K562 (cell line): Measurements from ENCODE around the gene DIP2C. TPM values are rescaled to one million over a fixed set of nuclear protein-coding genes. Genes with fewer than 3 reads are reported as not detected.

Experiments
- ATAC-seq: fragments of 200-7000 bp; cut with Tn5 transposase; 3 replicates; pipeline ENCODE4 v1.9.1; 2020; ENCODE audit warnings: moderate library complexity
- BruUV-seq: library from RNA; stranded (reverse); fragments of 400-500 nt; replicated peaks from 2 replicates; lab custom pipeline; 2021; lab: Mats Ljungman, UMichigan
- CTCF ChIA-PET: fragments of 300-600 bp; formaldehyde crosslinking; extraction: SDS; loops from one replicate; lab custom pipeline; 2021; ENCODE audit warnings: low intra/inter-chr PET ratio; lab: Yijun Ruan, JAX
- POLR2A ChIA-PET: fragments of 300-600, 350-650 bp; sonication (Branson Sonifier 250); formaldehyde crosslinking; extraction: SDS; loops from one replicate; lab custom pipeline; 2021; ENCODE audit warnings: antibody characterized with exemption, inconsistent platforms; lab: Yijun Ruan, JAX
- DNase-seq, 4 experiments: peaks; one replicate each; pipeline versions ENCODE4 v3.0.0 to v3.0.0-alpha.2; 2011 to 2018; ENCODE audit warnings: low spot score in 3 of 4, mixed read lengths in 3 of 4; ENCODE audit errors: extremely low read depth in 1 of 4
- FAIRE-seq: peaks from 2 replicates; lab custom pipeline; 2011; peaks lifted over from hg19 to GRCh38; lab: Jason Lieb, UNC
- H2AFZ ChIP-seq: 2 replicates; pipeline ENCODE4 v1.6.0; 2011; ENCODE audit warnings: low read depth, low read length, control low read depth, inconsistent platforms
- H3K27ac ChIP-seq: fragments of 200-600 bp; 3 replicates; pipeline ENCODE4 v1.8.0; 2011; ENCODE audit warnings: low read depth, mild to moderate bottlenecking, control low read depth, inconsistent platforms, low read length, moderate library complexity, mixed read lengths; ENCODE audit errors: extremely low read depth
- H3K27me3 ChIP-seq, 2 experiments: fragments of 300-600 bp in 1 of 2; 2 replicates in 1 of 2; 3 replicates in 1 of 2; pipeline versions ENCODE4 v1.6.0 to v1.8.0; 2011; ENCODE audit warnings: inconsistent platforms in 2 of 2, low read length in 2 of 2, mild to moderate bottlenecking in 1 of 2, mixed read lengths in 1 of 2, moderate library complexity in 1 of 2; ENCODE audit not compliant: control insufficient read depth in 2 of 2, insufficient read depth in 2 of 2
- H3K36me3 ChIP-seq: fragments of 300-600 bp; 3 replicates; pipeline ENCODE4 v1.8.0; 2011; ENCODE audit warnings: mild to moderate bottlenecking, low read length, inconsistent platforms; ENCODE audit not compliant: control insufficient read depth, insufficient read depth
- H3K4me1 ChIP-seq, 2 experiments: fragments of 200-600 bp in 1 of 2; replicated peaks in 1 of 2; 2 replicates in 1 of 2; 3 replicates in 1 of 2; pipeline versions ENCODE4 v1.5.1 to v1.8.0; 2011; ENCODE audit warnings: inconsistent platforms in 2 of 2, low read length in 2 of 2, mild to moderate bottlenecking in 1 of 2, mixed read lengths in 1 of 2, moderate library complexity in 1 of 2; ENCODE audit not compliant: control insufficient read depth in 2 of 2, insufficient read depth in 2 of 2
- H3K4me2 ChIP-seq: 2 replicates; pipeline ENCODE4 v1.6.1; 2011; ENCODE audit warnings: low read length, control low read depth, inconsistent platforms, mixed read lengths; ENCODE audit not compliant: insufficient read depth
- H3K4me3 ChIP-seq: fragments of 200-600 bp; sonication (generic), shearing (Covaris generic); 2 replicates; pipeline ENCODE4 v1.5.1; 2016; ENCODE audit warnings: control low read depth, inconsistent platforms
- H3K79me2 ChIP-seq: fragments of 200-600 bp; 3 replicates; pipeline ENCODE4 v1.8.0; 2011; ENCODE audit warnings: low read length, inconsistent platforms; ENCODE audit not compliant: control insufficient read depth, insufficient read depth
- H3K9ac ChIP-seq, 2 experiments: 2 replicates each; pipeline versions ENCODE4 v1.6.0 to v1.6.1; 2011; ENCODE audit warnings: low read depth in 2 of 2, low read length in 2 of 2, control low read depth in 1 of 2, inconsistent platforms in 1 of 2, mild to moderate bottlenecking in 1 of 2, mixed read lengths in 1 of 2; ENCODE audit not compliant: insufficient read depth in 1 of 2
- H3K9me1 ChIP-seq: one replicate; pipeline ENCODE4 v1.6.0; 2011; ENCODE audit warnings: inconsistent platforms, mild to moderate bottlenecking, low read length, moderate library complexity; ENCODE audit not compliant: control insufficient read depth, insufficient read depth
- H3K9me3 ChIP-seq: replicated peaks from 2 replicates; pipeline ENCODE4 v1.5.1; 2011; ENCODE audit warnings: low read depth, low read length, inconsistent platforms; ENCODE audit not compliant: control insufficient read depth, insufficient read depth
- H4K20me1 ChIP-seq: replicated peaks from 2 replicates; pipeline ENCODE4 v1.6.1; 2011; ENCODE audit warnings: low read length, inconsistent platforms, mixed read lengths; ENCODE audit not compliant: control insufficient read depth, insufficient read depth
- ARHGAP35 ChIP-seq: fragments of 450-650 bp; IDR thresholded peaks from 2 replicates; pipeline ENCODE4 v1.6.1; 2018; ENCODE audit not compliant: partially characterized antibody
- CCNT2 ChIP-seq: IDR thresholded peaks from 2 replicates; pipeline ENCODE4 v1.6.1; 2011; ENCODE audit warnings: borderline replicate concordance, low read depth, mild to moderate bottlenecking, moderate library complexity, mixed read lengths, low read length; ENCODE audit not compliant: insufficient read length; ENCODE audit errors: extremely low read depth
- KDM2B ChIP-seq: fragments of 250-450 bp; sonication (Bioruptor Pico); IDR thresholded peaks from 2 replicates; pipeline ENCODE4 v1.8.0; 2021; ENCODE audit warnings: mild to moderate bottlenecking, moderate library complexity
- MTF1 ChIP-seq: fragments of 250-450 bp; sonication (Bioruptor Pico); IDR thresholded peaks from 2 replicates; pipeline ENCODE4 v1.9.0; 2021; ENCODE audit warnings: moderate library complexity, mild to moderate bottlenecking, inconsistent platforms, borderline replicate concordance
- PRPF4 ChIP-seq: fragments of 200-400 bp; formaldehyde crosslinking; IDR thresholded peaks from one replicate; pipeline ENCODE4 v1.6.1; 2017; ENCODE audit warnings: low read length, low read depth, mild to moderate bottlenecking; ENCODE audit not compliant: insufficient read depth, poor library complexity, severe bottlenecking
- SIN3A ChIP-seq, 2 experiments: fragments of 150-350 bp in 1 of 2; IDR thresholded peaks; 2 replicates each; pipeline ENCODE4 v1.6.1; 2011 to 2016; ENCODE audit warnings: borderline replicate concordance in 2 of 2, low read depth in 2 of 2, low read length in 2 of 2, mild to moderate bottlenecking in 2 of 2, moderate library complexity in 2 of 2; ENCODE audit not compliant: control insufficient read depth in 1 of 2
- SREBF2 ChIP-seq: sonication (generic); formaldehyde crosslinking; IDR thresholded peaks from 2 replicates; pipeline ENCODE4 v1.4.0; 2020; ENCODE audit warnings: mild to moderate bottlenecking, missing genetic modification reagents
- TRIM28 ChIP-seq: fragments of 450-650 bp; IDR thresholded peaks from 2 replicates; pipeline ENCODE4 v1.6.1; 2017
- ZFPM2 ChIP-seq: fragments of 250-450 bp; sonication (Bioruptor Pico); IDR thresholded peaks from 2 replicates; pipeline ENCODE4 v1.5.1; 2022; ENCODE audit warnings: mild to moderate bottlenecking
- ZNF561 ChIP-seq: fragments of 450-650 bp; formaldehyde crosslinking; conservative IDR thresholded peaks from 2 replicates; pipeline ENCODE4 v1.4.0; 2020; ENCODE audit warnings: mild to moderate bottlenecking, moderate library complexity
- WGBS: fragments of 100-300 bp; shearing (Covaris generic); methylation state at CpG from one replicate; pipeline ENCODE4 v1.1.6; 2016; ENCODE audit warnings: low coverage, mixed read lengths; ENCODE audit not compliant: insufficient coverage; ENCODE audit errors: missing lambda C conversion rate; 5-methylcytosine and 5-hydroxymethylcytosine counted together
- in situ Hi-C: fragments of 300-500 bp; cut with MboI; formaldehyde crosslinking; loops from 4 replicates; pipeline ENCODE4 v1.15.0; 2018; ENCODE audit warnings: inconsistent platforms, mixed read lengths
- intact Hi-C: fragments of 100-400 bp; cut with micrococcal nuclease; formaldehyde crosslinking; loops from 2 replicates; pipeline ENCODE4 v1.14.2; 2022
- polyA plus RNA-seq, 8 experiments: library from polyadenylated mRNA; depleted of rRNA in 4 of 8; stranded (reverse) in 5 of 8; unstranded in 3 of 8; fragments of >200 nt; fragmentation: Nextera tagmentation in 2 of 8; fragmentation: Illumina TruSeq in 1 of 8; extraction: Ambion mirVana in 2 of 8; extraction: Trizol in 1 of 8; gene quantifications; 2 replicates each; pipeline versions ENCODE4 v1.2.1 to v1.2.3, GENCODE V29; 2011 to 2014; ENCODE audit warnings: inconsistent platforms in 1 of 8, missing spikeins in 1 of 8
- total RNA-seq, 7 experiments: library from RNA; depleted of rRNA in 6 of 7; stranded (reverse); fragments of >200 nt in 6 of 7; fragmentation: Illumina TruSeq in 2 of 7; extraction: Trizol in 2 of 7; gene quantifications; 2 replicates each; pipeline versions ENCODE4 v1.2.1 to v1.2.3, GENCODE V29; 2011 to 2021; ENCODE audit warnings: low replicate concordance in 1 of 7
- TF ChIP-seq, protein P1 (sequence below): sonication (generic); formaldehyde crosslinking; IDR thresholded peaks from 2 replicates; pipeline ENCODE4 v1.8.0; 2022; ENCODE audit warnings: mild to moderate bottlenecking, missing genetic modification reagents
- TF ChIP-seq, protein P2 (sequence below): fragments of 450-650 bp; formaldehyde crosslinking; IDR thresholded peaks from 2 replicates; pipeline ENCODE4 v1.4.0; 2020; ENCODE audit warnings: mild to moderate bottlenecking, moderate library complexity
- TF ChIP-seq, protein P3 (sequence below): sonication (generic); formaldehyde crosslinking; IDR thresholded peaks from 2 replicates; pipeline ENCODE4 v1.8.1; 2023; ENCODE audit warnings: mild to moderate bottlenecking, missing genetic modification reagents

The DIP2C gene
- total and polyA plus RNA-seq, 9 of the 15 experiments (the other 6 are each of a cell fraction or from before 2014, with no cell fraction given), result 0.01 TPM; not detected in 8

DNA sequence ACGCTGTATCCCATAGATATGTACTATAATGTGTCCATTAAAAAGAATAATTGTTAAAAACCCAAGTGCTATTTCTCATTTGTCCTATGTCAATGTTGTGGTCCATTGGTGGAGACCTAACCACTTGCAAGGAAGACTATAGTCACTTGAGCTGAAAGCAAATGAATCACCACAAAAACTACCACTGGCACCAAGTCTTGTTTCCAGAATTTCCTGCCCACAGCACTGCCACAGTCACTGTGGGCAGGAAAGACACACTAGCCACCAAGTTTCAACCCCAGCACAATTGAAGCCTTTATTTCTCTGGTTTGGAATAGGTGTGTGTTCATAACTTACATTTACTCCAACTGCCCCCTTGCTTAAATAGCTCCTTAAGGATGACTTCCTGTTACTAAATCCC, 12.4 kb downstream of the DIP2C start:
- intact Hi-C loops (no loop called here), in situ Hi-C loops (loop anchor here (10.0 kb wide), 1 partner anchor 102 kb away; no protein-coding TSS in a partner anchor)
- 0% methylated on average over 1 of the region's 1 CpG for WGBS
- H3K9ac ChIP-seq, result no peak overlapping the region
- no peak overlapping the region for H3K4me3 ChIP-seq
- POLR2A ChIA-PET, result interaction anchor here (0.6 to 1.0 kb wide), 2 partner anchors 8 to 19 kb away, joined by 3 to 4 read pairs; no protein-coding TSS in a partner anchor
- BruUV-seq, result no TSS peak
- no peaks in the 10 kb centered on the region for H4K20me1 ChIP-seq
- no peaks in the 10 kb centered on the region for H3K79me2 ChIP-seq
- no peak overlapping the region for H3K4me2 ChIP-seq
- peaks cover 3 to 26% of the 10 kb centered on the region in 2 experiments; a peak in 3 of 5 replicates for H3K27me3 ChIP-seq
- no peaks in the 10 kb centered on the region for H3K9me3 ChIP-seq
- DNase-seq, result no peak
- FAIRE-seq, result no peak
- H3K4me1 ChIP-seq, result no peaks in the 10 kb centered on the region
- CTCF ChIA-PET, result no interaction called here
- no peaks in the 10 kb centered on the region for H3K9me1 ChIP-seq
- no peak for ATAC-seq
- H2AFZ ChIP-seq, result no peak overlapping the region
- no peaks in the 10 kb centered on the region for H3K36me3 ChIP-seq
- no peak overlapping the region for H3K27ac ChIP-seq
- TF ChIP-seq TRIM28 (no peak), ZNF561 (no peak), CCNT2 (no peak), SIN3A (IDR thresholded peaks at IDR 0.05; ENCODE audit: borderline replicate concordance in 2 of 2, control insufficient read depth in 1 of 2, low read depth in 2 of 2, low read length in 2 of 2) (no peak), PRPF4 (no peak), KDM2B (CRISPR knock-in tag) (no peak), SREBF2 (no peak), MTF1 (no peak), ARHGAP35 (no peak), ZFPM2 (CRISPR knock-in tag) (no peak)
- TF ChIP-seq, protein P1, sequence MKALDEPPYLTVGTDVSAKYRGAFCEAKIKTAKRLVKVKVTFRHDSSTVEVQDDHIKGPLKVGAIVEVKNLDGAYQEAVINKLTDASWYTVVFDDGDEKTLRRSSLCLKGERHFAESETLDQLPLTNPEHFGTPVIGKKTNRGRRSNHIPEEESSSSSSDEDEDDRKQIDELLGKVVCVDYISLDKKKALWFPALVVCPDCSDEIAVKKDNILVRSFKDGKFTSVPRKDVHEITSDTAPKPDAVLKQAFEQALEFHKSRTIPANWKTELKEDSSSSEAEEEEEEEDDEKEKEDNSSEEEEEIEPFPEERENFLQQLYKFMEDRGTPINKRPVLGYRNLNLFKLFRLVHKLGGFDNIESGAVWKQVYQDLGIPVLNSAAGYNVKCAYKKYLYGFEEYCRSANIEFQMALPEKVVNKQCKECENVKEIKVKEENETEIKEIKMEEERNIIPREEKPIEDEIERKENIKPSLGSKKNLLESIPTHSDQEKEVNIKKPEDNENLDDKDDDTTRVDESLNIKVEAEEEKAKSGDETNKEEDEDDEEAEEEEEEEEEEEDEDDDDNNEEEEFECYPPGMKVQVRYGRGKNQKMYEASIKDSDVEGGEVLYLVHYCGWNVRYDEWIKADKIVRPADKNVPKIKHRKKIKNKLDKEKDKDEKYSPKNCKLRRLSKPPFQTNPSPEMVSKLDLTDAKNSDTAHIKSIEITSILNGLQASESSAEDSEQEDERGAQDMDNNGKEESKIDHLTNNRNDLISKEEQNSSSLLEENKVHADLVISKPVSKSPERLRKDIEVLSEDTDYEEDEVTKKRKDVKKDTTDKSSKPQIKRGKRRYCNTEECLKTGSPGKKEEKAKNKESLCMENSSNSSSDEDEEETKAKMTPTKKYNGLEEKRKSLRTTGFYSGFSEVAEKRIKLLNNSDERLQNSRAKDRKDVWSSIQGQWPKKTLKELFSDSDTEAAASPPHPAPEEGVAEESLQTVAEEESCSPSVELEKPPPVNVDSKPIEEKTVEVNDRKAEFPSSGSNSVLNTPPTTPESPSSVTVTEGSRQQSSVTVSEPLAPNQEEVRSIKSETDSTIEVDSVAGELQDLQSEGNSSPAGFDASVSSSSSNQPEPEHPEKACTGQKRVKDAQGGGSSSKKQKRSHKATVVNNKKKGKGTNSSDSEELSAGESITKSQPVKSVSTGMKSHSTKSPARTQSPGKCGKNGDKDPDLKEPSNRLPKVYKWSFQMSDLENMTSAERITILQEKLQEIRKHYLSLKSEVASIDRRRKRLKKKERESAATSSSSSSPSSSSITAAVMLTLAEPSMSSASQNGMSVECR (CRISPR knock-in tag), result no peak
- TF ChIP-seq, protein P2, sequence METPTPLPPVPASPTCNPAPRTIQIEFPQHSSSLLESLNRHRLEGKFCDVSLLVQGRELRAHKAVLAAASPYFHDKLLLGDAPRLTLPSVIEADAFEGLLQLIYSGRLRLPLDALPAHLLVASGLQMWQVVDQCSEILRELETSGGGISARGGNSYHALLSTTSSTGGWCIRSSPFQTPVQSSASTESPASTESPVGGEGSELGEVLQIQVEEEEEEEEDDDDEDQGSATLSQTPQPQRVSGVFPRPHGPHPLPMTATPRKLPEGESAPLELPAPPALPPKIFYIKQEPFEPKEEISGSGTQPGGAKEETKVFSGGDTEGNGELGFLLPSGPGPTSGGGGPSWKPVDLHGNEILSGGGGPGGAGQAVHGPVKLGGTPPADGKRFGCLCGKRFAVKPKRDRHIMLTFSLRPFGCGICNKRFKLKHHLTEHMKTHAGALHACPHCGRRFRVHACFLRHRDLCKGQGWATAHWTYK (CRISPR knock-in tag), result no peak
- TF ChIP-seq, protein P3, sequence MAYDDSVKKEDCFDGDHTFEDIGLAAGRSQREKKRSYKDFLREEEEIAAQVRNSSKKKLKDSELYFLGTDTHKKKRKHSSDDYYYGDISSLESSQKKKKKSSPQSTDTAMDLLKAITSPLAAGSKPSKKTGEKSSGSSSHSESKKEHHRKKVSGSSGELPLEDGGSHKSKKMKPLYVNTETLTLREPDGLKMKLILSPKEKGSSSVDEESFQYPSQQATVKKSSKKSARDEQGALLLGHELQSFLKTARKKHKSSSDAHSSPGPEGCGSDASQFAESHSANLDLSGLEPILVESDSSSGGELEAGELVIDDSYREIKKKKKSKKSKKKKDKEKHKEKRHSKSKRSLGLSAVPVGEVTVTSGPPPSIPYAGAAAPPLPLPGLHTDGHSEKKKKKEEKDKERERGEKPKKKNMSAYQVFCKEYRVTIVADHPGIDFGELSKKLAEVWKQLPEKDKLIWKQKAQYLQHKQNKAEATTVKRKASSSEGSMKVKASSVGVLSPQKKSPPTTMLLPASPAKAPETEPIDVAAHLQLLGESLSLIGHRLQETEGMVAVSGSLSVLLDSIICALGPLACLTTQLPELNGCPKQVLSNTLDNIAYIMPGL, result no peak
